Cardiac muscle cell (in vitro differentiated cells and primary cell): ENCODE measurements around the gene CNTN5. TPM values are rescaled to one million over a fixed set of nuclear protein-coding genes. Genes with fewer than 3 reads are reported as not detected.

Experiments
- DNase-seq, 2 donors: peaks; one replicate each; pipeline versions ENCODE4 v3.0.0 to v3.0.0-alpha.2; 2010 to 2017; ENCODE audit warnings: low read depth in 1 of 2, low spot score in 1 of 2
- H3K27ac ChIP-seq: fragments of 200-600 bp; sonication (generic); 2 replicates; pipeline ENCODE4 v1.5.1; 2016
- H3K27me3 ChIP-seq: fragments of 200-600 bp; sonication (generic); 2 replicates; pipeline ENCODE4 v1.6.0; 2016; ENCODE audit warnings: control low read depth
- H3K36me3 ChIP-seq: fragments of 200-600 bp; sonication (generic); 2 replicates; pipeline ENCODE4 v1.5.1; 2016; ENCODE audit warnings: control low read depth
- H3K4me1 ChIP-seq: fragments of 200-600 bp; sonication (generic); 2 replicates; pipeline ENCODE4 v1.8.1; 2017; ENCODE audit warnings: low read depth, mild to moderate bottlenecking, mixed run types
- H3K4me3 ChIP-seq: fragments of 200-600 bp; sonication (generic); 2 replicates; pipeline ENCODE4 v1.5.1; 2016; ENCODE audit warnings: mild to moderate bottlenecking
- H3K9me3 ChIP-seq: fragments of 200-600 bp; sonication (generic); 2 replicates; pipeline ENCODE4 v1.5.1; 2017; ENCODE audit warnings: low read depth, mild to moderate bottlenecking, control low read depth
- polyA plus RNA-seq: library from polyadenylated mRNA; unstranded; fragments of >200 nt; fragmentation: Nextera tagmentation; extraction: Ambion mirVana; gene quantifications from 2 replicates; pipeline ENCODE4 v1.2.1, GENCODE V29; 2016
- total RNA-seq: library from RNA; depleted of rRNA; stranded (reverse); fragments of >200 nt; gene quantifications from 2 replicates; pipeline ENCODE4 v1.2.3, GENCODE V29; 2016
- TF ChIP-seq, protein P1 (sequence below): IDR thresholded peaks from 2 replicates; pipeline ENCODE4 v1.5.1; 2012; ENCODE audit warnings: low read depth, mild to moderate bottlenecking, low read length

CNTN5 gene
- total and polyA plus RNA-seq, 2 experiments from 2014 or later = 30.0 to 41.3 TPM

GRCh38 chr11:99706848-99707247 is 686.1 kb downstream of the CNTN5 start:
- no peak overlapping the region for H3K27ac ChIP-seq
- DNase-seq = no peak
- H3K36me3 ChIP-seq = no peaks in the 10 kb centered on the region
- H3K4me1 ChIP-seq = no peaks in the 10 kb centered on the region
- no peak overlapping the region for H3K4me3 ChIP-seq
- no peaks in the 10 kb centered on the region for H3K27me3 ChIP-seq
- H3K9me3 ChIP-seq = no peaks in the 10 kb centered on the region
- TF ChIP-seq, protein P1, sequence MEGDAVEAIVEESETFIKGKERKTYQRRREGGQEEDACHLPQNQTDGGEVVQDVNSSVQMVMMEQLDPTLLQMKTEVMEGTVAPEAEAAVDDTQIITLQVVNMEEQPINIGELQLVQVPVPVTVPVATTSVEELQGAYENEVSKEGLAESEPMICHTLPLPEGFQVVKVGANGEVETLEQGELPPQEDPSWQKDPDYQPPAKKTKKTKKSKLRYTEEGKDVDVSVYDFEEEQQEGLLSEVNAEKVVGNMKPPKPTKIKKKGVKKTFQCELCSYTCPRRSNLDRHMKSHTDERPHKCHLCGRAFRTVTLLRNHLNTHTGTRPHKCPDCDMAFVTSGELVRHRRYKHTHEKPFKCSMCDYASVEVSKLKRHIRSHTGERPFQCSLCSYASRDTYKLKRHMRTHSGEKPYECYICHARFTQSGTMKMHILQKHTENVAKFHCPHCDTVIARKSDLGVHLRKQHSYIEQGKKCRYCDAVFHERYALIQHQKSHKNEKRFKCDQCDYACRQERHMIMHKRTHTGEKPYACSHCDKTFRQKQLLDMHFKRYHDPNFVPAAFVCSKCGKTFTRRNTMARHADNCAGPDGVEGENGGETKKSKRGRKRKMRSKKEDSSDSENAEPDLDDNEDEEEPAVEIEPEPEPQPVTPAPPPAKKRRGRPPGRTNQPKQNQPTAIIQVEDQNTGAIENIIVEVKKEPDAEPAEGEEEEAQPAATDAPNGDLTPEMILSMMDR = no peak

DNA sequence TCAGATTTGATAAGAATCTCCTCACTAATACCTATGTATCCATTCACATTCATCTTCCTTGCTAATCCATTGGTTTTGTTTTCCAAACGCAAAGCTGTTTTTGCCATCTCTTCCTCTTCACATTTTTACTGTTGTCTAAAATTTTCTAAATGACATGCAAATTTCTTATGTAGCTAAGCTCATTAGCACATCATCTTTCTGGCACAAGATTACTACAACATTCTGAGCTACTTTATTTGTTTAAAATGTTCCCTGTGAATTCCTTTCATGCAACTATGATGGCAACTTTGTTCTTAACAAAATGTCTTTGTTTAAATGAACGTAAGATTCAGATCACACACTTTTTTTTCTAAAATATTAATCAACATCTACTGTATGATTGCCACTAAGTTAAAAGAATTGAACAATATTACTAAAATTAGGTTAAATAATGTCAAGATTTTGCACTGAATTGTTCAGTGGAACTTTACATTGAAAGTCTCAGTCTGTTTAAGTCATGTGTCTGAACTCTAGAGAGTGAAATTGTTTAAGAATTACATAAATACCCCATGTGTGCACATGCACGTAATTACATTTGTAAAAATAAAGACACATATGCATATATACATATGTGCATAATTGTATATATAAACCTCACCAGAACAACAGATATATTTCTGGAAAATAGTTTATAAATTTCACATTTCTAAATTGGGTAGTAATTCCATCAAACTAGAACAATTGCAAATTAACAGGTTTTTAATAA is 688.4 kb downstream of the CNTN5 start:
- TF ChIP-seq, protein P1 = no peak
- no peak for DNase-seq

GRCh38 chr11:99716302-99716701 is 695.6 kb downstream of the CNTN5 start:
- Histone ChIP-seq H3K27ac (no peak overlapping the region), H3K36me3 (no peaks in the 10 kb centered on the region), H3K9me3 (no peaks in the 10 kb centered on the region), H3K4me3 (no peak overlapping the region), H3K4me1 (no peaks in the 10 kb centered on the region), H3K27me3 (peaks cover 4% of the 10 kb centered on the region)
- no peak for DNase-seq
- TF ChIP-seq, protein P1 = no peak

More for the DNA sequence above, 688.4 kb downstream of the CNTN5 start:
- H3K36me3 ChIP-seq = no peaks in the 10 kb centered on the region
- H3K4me3 ChIP-seq = no peak overlapping the region
- no peaks in the 10 kb centered on the region for H3K27me3 ChIP-seq
- no peaks in the 10 kb centered on the region for H3K4me1 ChIP-seq
- no peaks in the 10 kb centered on the region for H3K9me3 ChIP-seq
- H3K27ac ChIP-seq = no peak overlapping the region

DNA sequence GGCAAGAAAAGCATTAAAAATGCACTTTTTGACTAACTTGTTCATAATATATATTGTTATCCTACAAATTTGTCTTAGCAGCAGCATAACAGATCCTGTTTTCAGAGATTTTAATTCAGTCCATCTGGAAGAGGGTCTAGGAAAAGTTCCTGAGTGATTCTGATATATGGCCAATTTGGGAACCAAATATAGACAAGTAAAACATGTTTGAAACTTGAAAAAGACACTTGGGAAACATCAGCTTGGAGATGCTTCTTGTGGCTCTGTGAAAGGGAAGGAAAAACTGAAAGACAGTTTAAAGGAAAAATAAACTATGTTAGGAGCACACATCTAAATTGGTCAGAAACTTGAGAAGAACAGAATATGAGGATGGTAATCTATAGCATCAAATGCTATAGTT is 697.5 kb downstream of the CNTN5 start:
- peaks cover 4% of the 10 kb centered on the region for H3K27me3 ChIP-seq
- TF ChIP-seq, protein P1 = no peak
- DNase-seq = no peak

DNA sequence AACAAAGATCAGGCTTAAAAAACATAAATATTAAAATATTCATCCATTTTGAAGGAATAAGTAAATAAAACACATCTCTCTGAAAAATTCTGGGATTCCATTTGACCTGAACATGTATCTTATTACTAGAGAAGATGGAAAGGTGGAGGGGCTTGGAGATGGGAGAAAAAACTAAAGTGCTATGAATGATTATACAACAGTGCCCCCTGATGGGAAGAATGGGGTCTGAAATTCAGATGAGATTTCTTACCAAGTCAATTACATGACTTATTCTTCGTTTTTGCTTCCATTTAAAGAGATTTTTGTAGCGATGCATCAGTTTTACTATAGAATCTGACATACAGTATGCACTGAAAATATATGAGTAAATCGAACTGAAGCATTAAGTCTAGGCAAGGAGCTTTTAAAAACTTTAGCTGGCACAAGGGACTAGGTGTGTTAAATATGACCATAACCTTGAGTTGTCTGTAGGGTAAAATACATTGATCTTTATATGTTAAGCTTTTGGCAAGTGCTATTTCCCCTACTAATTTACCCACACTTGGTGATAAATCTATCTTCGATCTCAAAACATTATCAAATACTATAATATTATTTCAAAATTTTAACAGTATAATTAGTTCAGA is 718.8 kb downstream of the CNTN5 start:
- TF ChIP-seq, protein P1 = peak; percentile 61

More for the DNA sequence above, 697.5 kb downstream of the CNTN5 start:
- Histone ChIP-seq H3K36me3 (no peaks in the 10 kb centered on the region), H3K27ac (no peak overlapping the region), H3K4me1 (no peaks in the 10 kb centered on the region), H3K9me3 (no peaks in the 10 kb centered on the region), H3K4me3 (no peak overlapping the region)

More for the DNA sequence above, 718.8 kb downstream of the CNTN5 start:
- Histone ChIP-seq H3K9me3 (no peaks in the 10 kb centered on the region), H3K36me3 (no peaks in the 10 kb centered on the region), H3K4me3 (no peak overlapping the region), H3K4me1 (peaks cover 17% of the 10 kb centered on the region), H3K27ac (no peak overlapping the region), H3K27me3 (no peaks in the 10 kb centered on the region)
- DNase-seq = peak; percentile 68 to 69
